NCI-H2171 treated with DMSO at 0.1 percent for 48 hours (cell line): Measurements from ENCODE around the gene PGBD5.
A peak's percentile ranks its signal among the peaks of the same experiment; 100 is the strongest.

Experiments used
- DNase-seq: peaks from one replicate; lab custom pipeline; 2025; lab: John Stamatoyannopoulos, UW

PGBD5 gene

DNA sequence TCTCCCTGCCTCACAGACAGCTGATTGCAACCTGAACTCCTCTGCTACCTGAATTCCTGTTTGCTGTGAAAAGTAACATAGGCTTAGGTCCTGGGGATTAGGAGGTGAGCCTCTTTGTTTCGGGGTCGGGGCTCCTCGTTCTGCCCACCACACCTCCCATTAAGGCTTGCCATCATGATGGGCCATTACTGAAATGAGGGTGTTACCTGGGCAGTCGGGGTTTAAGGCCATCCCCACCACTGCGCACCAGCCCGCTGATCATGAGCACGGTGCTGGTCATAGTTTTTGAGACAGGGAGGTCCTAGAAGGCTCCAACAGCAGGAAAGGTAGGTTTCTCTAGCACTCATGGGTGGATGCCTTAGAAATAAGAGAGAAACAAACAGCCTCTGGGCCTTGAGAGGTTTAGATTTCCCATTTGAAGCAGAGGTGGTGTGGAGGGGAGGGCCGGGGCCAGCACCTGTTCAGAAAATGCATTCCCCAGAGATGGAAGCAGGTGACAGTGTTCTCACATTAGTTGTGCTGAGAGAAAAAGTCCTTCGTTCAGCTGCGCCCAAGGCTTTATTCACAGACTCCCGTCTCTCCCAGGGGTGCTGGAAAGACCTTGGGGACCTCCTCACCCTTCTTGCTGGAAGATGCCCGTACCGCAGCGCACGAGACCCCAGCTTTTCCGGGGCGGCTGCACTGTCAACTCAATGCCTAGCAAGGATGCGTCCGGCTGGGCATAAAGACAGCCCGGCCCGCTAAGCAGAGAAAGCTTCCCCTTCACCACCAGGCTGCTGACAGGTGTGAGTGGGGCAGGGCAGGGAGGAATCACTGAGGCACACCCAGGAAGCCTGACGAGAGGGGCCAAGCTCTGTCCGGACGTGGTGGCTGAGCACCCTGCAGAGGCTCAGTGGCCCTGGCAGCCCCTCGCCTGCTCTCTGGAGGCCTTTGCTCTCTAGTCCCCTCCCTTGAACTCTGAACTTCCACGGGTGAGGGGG is 125.5 kb downstream of the PGBD5 start:
- peak; percentile 81 for DNase-seq

DNA sequence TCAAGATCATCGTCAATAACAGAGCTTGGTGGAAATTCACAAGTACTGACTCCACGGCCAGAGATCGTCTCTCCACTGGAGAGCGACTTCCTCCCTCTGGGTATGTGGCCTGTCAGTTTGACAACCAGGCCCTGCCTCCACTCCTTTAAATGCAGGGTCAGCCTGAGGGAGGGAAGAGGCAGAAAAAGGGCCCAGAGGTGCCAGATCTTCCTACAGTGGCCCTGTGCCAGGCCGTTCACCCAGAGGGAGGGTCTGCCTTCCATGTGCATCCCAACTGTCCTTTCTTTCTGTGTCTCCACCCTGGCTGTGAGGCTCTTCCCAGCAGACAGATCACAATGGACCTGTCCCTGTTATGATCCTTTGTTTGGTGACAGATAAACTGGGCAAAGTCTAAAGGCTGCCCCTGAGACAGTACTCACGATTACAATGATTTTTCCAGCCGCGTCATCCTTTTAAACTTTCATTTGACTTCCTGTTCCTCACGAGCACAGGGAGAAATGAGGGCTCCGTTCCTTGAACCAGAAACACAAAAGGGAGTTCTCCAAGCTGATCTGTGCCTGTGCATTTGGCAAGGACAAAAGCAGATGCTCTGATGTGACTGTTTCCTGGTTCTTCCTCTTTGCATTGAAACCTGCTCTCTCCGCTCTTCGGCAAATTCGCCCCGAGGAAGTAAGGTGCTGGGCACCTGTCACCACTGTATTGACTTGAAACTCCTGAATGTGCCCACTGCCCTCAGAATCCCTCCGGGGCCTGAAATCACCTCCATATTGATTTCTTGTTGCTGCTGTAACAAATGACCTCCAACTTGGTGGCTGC is 126.7 kb downstream of the PGBD5 start:
- DNase-seq, result no peak

DNA sequence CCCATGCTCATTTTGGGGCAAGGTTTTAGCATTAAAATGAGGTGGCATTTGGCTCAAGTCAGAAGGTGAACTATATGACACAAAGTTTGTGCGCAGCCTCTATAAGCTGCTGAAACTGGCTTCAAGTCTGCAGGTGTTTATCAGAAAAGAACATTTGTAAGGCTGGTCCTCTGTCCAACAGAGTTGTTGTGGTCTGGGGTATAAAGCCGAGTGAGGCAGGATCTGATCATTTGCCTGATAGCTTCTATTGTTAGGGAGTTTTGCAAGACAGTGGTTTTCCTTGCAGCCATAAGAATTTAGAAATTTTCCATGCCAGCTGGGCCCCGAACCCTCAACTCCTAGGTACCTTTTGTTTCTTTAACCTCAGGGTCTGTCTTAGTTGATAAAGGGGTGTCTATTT is 130.8 kb downstream of the PGBD5 start:
- DNase-seq, result no peak

GRCh38 chr1:230293390-230293700 is 132.8 kb downstream of the PGBD5 start:
- no peak for DNase-seq

GRCh38 chr1:230292689-230293389 is 133.3 kb downstream of the PGBD5 start:
- DNase-seq, result peak; percentile 92

DNA sequence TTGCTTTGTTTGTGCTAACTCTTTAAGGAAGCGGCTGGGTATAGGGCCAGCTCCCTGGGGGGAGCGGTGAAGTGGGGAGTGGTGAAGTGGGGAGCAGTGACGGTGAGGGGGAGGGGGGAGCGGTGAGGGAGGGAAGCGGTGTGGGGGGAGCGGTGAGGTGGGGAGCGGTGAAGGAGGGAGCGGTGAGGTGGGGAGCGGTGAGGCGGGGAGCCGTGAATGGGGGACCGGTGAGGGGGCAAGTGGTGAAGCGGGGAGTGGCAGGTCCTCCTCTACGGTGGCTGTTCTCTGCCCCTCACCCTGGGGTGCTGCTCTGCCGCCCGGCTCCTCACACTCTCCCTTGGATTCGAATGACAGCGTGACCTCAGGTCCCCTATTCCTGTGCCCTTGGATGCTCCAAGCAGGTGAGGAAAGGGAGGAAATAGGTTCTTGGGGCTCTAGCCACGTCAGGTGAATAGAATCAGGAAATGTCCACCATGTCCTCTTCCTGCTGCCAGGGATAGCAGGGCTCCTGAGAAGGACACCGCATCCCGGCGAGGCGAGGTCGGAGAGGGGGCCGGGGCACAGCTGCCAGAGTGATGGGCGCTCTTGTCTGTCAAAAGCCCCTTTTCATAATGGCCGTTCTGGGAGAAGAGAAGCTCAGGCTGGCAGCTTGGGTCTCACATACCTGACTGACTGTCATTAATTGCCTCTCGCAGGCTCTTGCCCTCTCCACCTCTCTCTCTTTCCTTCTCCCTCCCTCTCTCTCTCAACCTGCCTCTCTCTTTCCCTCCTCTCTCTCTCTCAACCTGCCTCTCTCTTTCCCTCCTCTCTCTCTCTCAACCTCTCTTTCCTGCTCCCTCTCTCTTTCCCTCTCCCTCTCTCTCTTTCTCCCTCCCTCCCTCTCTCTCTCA is 134.2 kb downstream of the PGBD5 start:
- peak; percentile 70 for DNase-seq

DNA sequence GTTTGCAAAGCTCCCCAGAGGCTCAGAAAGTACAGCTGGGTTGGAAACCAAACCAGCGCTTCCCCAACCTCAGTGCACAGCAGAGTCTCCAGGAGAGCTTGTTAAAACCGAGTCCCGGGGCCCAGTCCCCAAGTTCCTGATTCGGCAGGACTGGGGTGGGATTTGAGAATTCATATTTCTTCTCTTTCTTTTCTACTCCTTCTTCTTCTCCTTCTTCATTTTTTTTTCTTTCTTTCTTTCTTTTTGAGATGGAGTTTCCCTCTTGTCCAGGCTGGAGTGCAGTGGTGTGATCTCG is 136.8 kb downstream of the PGBD5 start:
- DNase-seq, result peak; percentile 22

- no peak for DNase-seq
Measured at GRCh38 chr1:230288641-230289349, 137.3 kb downstream of the PGBD5 start.

GRCh38 chr1:230287674-230288315 is 138.3 kb downstream of the PGBD5 start:
- no peak for DNase-seq

DNA sequence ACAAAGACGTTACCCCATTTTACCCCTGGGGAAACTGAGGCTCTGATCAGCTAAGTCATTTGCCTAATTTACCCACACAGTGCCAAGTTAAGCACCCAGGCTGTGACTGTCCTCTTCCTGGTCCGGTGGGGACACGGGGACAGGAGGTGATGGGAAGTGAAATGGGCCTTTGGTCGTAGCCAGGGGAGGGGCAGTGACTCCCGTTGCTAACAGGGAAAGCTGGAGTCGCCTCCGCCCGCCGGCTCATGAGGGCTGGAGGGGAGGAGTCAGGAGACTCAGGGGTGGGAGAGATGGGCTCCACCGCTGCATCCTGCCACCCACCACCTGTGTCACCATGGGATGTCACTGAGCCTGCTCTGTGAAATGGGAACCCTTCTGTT is 139.3 kb downstream of the PGBD5 start:
- no peak for DNase-seq

GRCh38 chr1:230286166-230286889 is 139.8 kb downstream of the PGBD5 start:
- DNase-seq, result no peak

DNA sequence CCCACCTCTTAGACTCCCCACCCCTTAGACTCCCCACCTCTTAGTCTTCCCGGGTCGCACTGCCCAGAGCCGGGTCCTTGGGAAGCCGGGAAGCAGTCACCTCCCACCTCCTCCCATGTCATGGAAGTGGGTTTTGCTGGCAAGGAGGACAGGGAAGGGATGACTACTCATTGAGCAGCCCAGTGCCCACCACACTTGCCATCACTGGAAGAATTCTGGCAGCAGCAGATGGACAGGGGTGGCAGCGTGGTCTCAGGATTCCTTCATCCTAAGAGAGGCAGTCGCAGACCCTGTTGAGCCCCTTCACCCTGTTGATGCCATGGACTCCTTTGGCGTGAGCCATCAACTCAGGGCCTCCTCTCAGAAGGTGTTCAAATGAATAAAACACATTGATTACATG is 140.8 kb downstream of the PGBD5 start:
- DNase-seq, result no peak

- no peak for DNase-seq
Measured at GRCh38 chr1:230284891-230285290, 141.2 kb downstream of the PGBD5 start.

- DNase-seq, result no peak
Measured at GRCh38 chr1:230283678-230284077, 142.5 kb downstream of the PGBD5 start.

- DNase-seq, result no peak
Measured at GRCh38 chr1:230282157-230282556, 144.0 kb downstream of the PGBD5 start.

GRCh38 chr1:230281556-230281955 is 144.6 kb downstream of the PGBD5 start:
- no peak for DNase-seq

DNA sequence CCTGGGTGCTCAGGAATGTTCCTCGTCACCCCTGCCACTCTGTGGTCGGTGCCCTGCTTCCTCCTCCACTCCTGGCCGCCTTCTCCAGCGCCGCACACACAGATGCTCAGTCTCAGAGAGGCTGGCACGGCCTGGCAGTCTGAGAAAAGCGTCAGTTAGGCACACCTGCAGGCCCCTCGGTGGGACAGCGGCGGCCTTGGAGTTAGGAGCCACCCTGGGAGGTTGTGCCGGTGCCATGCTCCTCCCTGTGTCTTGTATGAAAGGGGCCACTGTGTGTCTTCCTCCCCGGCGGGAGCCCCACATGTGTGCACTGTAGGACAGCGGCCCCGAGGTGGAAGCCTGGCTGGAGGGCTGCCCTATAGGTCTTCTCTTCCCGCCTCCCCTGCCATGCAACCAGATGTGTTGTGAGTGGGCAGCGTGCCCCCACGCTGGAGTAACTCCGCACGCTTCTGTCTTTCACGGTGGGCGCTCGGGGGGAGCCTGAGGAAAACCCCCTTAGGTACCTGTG is 145.2 kb downstream of the PGBD5 start:
- DNase-seq, result no peak

DNA sequence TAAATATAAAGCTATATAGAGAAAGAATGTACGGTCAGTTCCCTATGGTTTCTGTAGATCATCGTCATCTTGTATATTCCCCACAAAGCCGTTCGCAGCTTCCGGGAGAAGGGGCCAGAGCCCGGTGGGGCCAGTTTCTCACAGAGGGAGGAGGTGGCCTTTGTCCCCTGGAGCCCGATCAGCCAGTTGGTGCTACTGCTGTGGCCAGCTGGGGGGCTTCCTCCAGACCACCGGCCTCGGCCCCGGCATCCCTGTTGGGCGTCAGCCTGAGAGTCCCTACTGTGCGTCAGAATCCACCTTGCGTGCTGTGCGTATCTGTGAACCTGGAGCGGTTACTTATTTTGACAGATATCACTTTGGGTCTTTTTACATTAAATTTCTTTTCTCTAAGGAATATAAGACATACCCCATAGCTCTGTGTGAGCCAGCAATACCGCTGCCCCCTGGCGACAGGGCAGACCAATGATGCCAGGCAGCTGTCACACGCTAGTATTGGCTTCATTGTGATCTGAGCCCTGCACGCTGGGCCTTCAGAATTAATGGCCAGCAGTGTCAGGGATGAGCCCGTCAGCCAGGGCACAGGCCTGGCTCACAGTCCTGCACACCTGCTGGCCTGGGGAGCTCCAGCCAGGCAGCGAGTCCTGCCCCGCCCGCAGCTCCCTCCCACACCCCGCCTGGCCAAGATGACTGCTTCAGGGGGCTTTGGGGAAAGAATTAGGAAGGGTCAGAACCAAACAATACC is 145.9 kb downstream of the PGBD5 start:
- DNase-seq, result no peak

- DNase-seq, result no peak
Measured at GRCh38 chr1:230279583-230279945, 146.6 kb downstream of the PGBD5 start.
